Measurements from ENCODE around the gene SETX.

Gene SETX

GRCh38 chr9:132250324-132251262 is 104.2 kb downstream of the SETX start:
- ATAC-seq = no peak
- TF ChIP-seq TOX (CRISPR knock-in tag; IDR thresholded peaks at IDR 0.05; ENCODE audit: borderline replicate concordance) (no peak), TSHZ2 (CRISPR knock-in tag; IDR thresholded peaks at IDR 0.05) (no peak), ISL1 (CRISPR knock-in tag; IDR thresholded peaks at IDR 0.05) (no peak), CSRNP3 (CRISPR knock-in tag; IDR thresholded peaks at IDR 0.05) (no peak), ZNF565 (CRISPR knock-in tag; conservative IDR thresholded peaks at IDR 0.05; ENCODE audit: low read depth) (no peak), RARB (CRISPR knock-in tag; IDR thresholded peaks at IDR 0.05) (no peak)

GRCh38 chr9:132249690-132250089 is 105.1 kb downstream of the SETX start:
- TF ChIP-seq ESRRG (CRISPR knock-in tag; IDR thresholded peaks at IDR 0.05) (no peak), ISL1 (CRISPR knock-in tag; IDR thresholded peaks at IDR 0.05) (no peak), CREB5 (CRISPR knock-in tag; IDR thresholded peaks at IDR 0.05; ENCODE audit: low read depth) (no peak), SNAI2 (CRISPR knock-in tag; IDR thresholded peaks at IDR 0.05) (no peak), PPARA (CRISPR knock-in tag; IDR thresholded peaks at IDR 0.05; ENCODE audit: borderline replicate concordance) (no peak), POU6F1 (CRISPR knock-in tag; IDR thresholded peaks at IDR 0.05; ENCODE audit: borderline replicate concordance, low read depth) (no peak), PATZ1 (CRISPR knock-in tag; IDR thresholded peaks at IDR 0.05; ENCODE audit: borderline replicate concordance) (no peak), RARB (CRISPR knock-in tag; IDR thresholded peaks at IDR 0.05) (no peak), BACH2 (CRISPR knock-in tag; IDR thresholded peaks at IDR 0.05; ENCODE audit: borderline replicate concordance) (no peak), ZNF565 (CRISPR knock-in tag; conservative IDR thresholded peaks at IDR 0.05; ENCODE audit: low read depth) (no peak), ZC3H10 (CRISPR knock-in tag; IDR thresholded peaks at IDR 0.05) (no peak), TOX (CRISPR knock-in tag; IDR thresholded peaks at IDR 0.05; ENCODE audit: borderline replicate concordance) (no peak), ZNF70 (CRISPR knock-in tag; IDR thresholded peaks at IDR 0.05) (no peak), CSRNP3 (CRISPR knock-in tag; IDR thresholded peaks at IDR 0.05) (no peak)
- ATAC-seq = no peak

GRCh38 chr9:132249123-132249522 is 105.7 kb downstream of the SETX start:
- TF ChIP-seq SNAI2 (CRISPR knock-in tag; IDR thresholded peaks at IDR 0.05) (no peak), POU6F1 (CRISPR knock-in tag; IDR thresholded peaks at IDR 0.05; ENCODE audit: borderline replicate concordance, low read depth) (no peak), RARB (CRISPR knock-in tag; IDR thresholded peaks at IDR 0.05) (no peak), CSRNP3 (CRISPR knock-in tag; IDR thresholded peaks at IDR 0.05) (no peak), ZC3H10 (CRISPR knock-in tag; IDR thresholded peaks at IDR 0.05) (no peak), TCF4 (CRISPR knock-in tag; IDR thresholded peaks at IDR 0.05; ENCODE audit: borderline replicate concordance) (no peak)
- ATAC-seq = no peak
